GM12801 (cell line): ENCODE data around the gene FADS3.

Experiments used
- TF ChIP-seq, protein P1 (sequence below): IDR thresholded peaks from one replicate; pipeline ENCODE4 v1.5.1; 2011; ENCODE audit warnings: control low read depth; ENCODE audit not compliant: insufficient read length; ENCODE audit errors: extremely low read depth

Gene FADS3, protein sequence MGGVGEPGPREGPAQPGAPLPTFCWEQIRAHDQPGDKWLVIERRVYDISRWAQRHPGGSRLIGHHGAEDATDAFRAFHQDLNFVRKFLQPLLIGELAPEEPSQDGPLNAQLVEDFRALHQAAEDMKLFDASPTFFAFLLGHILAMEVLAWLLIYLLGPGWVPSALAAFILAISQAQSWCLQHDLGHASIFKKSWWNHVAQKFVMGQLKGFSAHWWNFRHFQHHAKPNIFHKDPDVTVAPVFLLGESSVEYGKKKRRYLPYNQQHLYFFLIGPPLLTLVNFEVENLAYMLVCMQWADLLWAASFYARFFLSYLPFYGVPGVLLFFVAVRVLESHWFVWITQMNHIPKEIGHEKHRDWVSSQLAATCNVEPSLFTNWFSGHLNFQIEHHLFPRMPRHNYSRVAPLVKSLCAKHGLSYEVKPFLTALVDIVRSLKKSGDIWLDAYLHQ

DNA sequence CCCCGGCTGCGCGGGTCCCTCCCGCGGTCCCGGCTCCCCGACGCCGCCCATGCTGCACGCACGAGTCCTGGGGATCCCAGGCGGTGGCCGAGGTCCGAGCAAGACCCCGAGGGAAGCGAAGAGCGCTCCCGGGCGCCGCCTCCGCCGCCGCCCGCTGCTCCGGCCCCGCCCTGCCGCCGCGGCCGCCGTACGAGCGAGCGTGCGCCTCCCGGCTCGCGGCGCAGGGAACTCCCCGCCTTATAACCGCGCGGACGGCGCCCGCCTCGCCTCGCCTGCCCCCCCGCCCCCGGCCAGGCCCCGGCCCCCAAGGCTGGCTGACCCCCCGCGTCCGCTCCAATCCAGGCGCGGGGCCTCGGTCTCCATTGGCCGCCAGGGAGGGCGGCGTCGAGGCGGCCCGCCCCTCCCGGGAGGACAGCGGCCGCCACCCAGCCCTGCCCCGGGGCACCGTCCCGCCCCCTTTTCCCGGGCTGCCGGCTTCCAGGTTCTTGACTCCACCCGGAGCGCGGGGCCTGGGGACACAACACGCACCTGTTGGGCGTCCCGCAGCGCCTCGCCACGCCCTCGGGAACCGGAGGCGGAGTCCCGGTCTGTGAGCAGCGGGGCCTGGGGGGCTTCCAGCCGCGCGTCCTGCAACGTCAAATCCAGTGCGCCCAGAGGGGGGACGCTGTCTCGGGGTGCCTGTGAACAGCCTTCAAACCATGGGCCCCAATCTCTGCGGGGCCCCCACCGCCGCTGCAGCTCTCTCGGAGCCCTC is at the start of gene FADS3:
Gene FADS3 (minus strand): TSS at position 215 of the 754 bp plus-strand sequence. CDS start 164 bp downstream, at position 51.
- TF ChIP-seq, protein P1, sequence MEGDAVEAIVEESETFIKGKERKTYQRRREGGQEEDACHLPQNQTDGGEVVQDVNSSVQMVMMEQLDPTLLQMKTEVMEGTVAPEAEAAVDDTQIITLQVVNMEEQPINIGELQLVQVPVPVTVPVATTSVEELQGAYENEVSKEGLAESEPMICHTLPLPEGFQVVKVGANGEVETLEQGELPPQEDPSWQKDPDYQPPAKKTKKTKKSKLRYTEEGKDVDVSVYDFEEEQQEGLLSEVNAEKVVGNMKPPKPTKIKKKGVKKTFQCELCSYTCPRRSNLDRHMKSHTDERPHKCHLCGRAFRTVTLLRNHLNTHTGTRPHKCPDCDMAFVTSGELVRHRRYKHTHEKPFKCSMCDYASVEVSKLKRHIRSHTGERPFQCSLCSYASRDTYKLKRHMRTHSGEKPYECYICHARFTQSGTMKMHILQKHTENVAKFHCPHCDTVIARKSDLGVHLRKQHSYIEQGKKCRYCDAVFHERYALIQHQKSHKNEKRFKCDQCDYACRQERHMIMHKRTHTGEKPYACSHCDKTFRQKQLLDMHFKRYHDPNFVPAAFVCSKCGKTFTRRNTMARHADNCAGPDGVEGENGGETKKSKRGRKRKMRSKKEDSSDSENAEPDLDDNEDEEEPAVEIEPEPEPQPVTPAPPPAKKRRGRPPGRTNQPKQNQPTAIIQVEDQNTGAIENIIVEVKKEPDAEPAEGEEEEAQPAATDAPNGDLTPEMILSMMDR, result no peak

DNA sequence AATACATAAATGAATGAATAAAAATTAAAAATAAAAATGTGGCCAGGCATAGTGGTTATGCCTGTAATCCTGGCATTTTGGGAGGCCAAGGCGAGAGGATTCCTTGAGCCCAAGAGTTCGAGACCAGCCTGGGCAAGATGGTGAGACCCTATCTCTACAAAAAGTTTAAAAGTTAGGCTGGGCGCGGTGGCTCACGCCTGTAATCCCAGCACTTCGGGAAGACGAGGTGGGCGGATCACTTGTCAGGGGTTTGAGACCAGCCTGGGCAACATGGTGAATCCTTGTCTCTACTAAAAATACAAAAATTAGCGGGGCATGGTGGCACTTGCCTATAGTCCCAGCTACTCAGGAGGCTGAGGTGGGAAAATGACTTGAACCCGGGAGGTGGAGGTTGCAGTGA is 49.1 kb upstream of the FADS3 start:
- TF ChIP-seq, protein P1, result no peak

DNA sequence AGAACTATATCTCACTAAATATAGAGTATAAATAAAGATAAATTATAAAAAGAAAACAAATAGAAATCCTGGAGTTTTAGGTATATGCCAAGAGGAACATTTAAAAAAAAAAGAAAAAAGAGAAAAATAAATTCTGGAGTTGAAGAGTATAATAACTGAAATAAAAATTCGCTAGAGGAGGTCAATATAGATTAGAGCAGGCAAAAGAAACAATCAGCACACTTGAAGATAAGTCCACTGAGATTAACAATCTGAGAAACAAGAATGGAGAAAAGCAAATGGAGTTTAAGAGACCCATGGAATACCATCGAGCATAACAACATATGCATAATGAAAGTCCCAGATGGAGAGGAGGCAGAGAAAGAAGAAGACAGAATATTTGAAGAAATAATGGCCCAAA is 44.5 kb upstream of the FADS3 start:
- TF ChIP-seq, protein P1, result no peak

DNA sequence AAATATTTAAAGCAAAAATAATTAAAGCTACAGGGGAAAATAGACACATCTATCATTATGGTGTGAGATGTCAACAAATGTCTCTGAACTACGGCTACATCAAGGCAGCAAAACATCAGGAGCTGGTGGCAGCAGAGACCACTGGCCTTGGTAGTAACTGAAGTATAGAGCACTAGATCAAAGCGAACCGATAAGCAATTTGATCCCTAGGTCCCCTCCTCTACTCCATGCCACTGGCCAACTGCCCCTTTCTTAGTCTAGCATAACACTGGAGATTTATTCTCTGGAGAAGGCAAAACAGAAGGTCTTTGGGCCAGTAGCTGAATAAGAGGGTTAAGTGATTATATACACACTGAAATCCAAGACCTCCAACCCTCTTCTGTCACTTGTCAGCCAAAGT is 39.6 kb upstream of the FADS3 start:
- TF ChIP-seq, protein P1, result no peak

DNA sequence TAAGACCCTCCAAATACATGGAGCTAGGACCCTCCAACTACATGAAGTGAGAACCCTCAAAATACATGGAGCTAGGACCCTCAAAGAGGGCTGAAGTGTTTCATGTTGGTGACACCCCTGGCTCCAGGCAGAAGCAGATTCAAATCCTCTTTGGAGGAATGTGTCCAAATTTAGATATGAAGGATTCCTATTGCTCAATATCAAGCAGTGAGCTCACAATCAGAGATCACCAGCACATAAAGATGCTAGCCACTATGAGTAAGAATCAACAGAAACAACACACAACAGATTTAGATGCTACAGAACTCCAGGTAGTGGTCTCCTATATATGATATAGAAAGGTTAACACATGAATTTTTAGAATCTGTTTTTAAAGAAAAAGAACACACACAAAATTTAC is 37.3 kb upstream of the FADS3 start:
- TF ChIP-seq, protein P1, result no peak

DNA sequence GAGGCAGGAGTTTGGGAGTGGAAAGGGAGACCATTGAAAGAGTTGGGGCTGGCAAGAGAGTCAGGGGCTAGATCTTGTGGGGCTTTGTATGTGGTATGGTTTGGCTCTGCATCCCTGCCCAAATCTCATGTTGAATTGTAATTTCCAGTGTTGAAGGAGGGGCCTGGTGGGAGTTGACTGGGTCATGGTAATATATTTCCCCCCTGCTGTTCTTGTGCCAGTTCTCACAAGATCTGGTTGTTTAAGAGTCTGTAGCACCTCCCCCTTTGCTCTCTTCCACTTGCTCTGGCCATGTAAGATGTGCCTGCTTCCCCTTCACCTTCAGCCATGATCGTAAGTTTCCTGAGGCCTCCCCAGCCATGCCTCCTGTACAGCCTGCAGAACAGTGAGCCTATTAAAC is 36.2 kb upstream of the FADS3 start:
- TF ChIP-seq, protein P1, result no peak

DNA sequence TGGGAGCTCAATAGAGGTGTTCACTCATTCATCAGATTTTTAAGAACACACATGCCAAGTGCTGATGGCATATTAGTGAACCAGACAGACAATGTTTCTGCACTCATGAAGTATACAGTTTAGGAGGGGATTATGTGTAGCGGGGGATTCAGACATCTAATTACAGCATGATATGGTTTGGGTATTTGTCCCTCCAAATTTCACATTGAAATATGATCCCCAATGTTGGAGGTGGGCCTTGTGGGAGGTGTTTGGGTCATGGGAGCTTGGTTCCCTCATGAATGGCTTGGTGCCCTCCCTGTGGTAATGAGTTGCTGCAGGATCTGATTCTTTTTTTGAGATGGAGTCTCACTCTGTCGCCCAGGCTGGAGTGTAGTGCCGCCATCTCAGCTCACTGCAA is 34.9 kb upstream of the FADS3 start:
- TF ChIP-seq, protein P1, result no peak
